GM23338 (cell line): ENCODE results near the gene NLK. TPM values are rescaled to one million over a fixed set of nuclear protein-coding genes. Genes with fewer than 3 reads are reported as not detected.

Experiments
- ATAC-seq: fragments of 200-7000 bp; cut with Tn5 transposase; 3 replicates; pipeline ENCODE4 v1.9.1; 2020
- DNase-seq: peaks from one replicate; pipeline ENCODE4 v3.0.0-alpha.2; 2015; ENCODE audit warnings: low spot score
- H2AFZ ChIP-seq: fragments of 200-600 bp; sonication (generic); 2 replicates; pipeline ENCODE4 v1.8.0; 2016; ENCODE audit warnings: antibody characterized with exemption, mild to moderate bottlenecking, moderate library complexity
- H3F3A ChIP-seq: fragments of 200-600 bp; sonication (generic); replicated peaks from 2 replicates; pipeline ENCODE4 v1.8.0; 2017; ENCODE audit warnings: antibody characterized with exemption, mixed run types, low read depth
- H3K27ac ChIP-seq: fragments of 200-600 bp; sonication (generic); 2 replicates; pipeline ENCODE4 v1.6.1; 2016; ENCODE audit warnings: low read depth
- H3K27me3 ChIP-seq: fragments of 200-600 bp; sonication (generic); 2 replicates; pipeline ENCODE4 v1.8.0; 2016; ENCODE audit warnings: mild to moderate bottlenecking, mixed run types, moderate library complexity; ENCODE audit not compliant: insufficient read depth
- H3K36me3 ChIP-seq: fragments of 200-600 bp; sonication (generic); 2 replicates; pipeline ENCODE4 v1.8.0; 2016; ENCODE audit warnings: mild to moderate bottlenecking; ENCODE audit not compliant: insufficient read depth
- H3K4me1 ChIP-seq: fragments of 200-600 bp; sonication (generic); 2 replicates; pipeline ENCODE4 v1.8.0; 2016; ENCODE audit warnings: mild to moderate bottlenecking, moderate library complexity; ENCODE audit not compliant: insufficient read depth
- H3K4me2 ChIP-seq: fragments of 200-600 bp; sonication (generic); 2 replicates; pipeline ENCODE4 v1.7.1; 2017; ENCODE audit warnings: mixed run types
- H3K4me3 ChIP-seq: fragments of 200-600 bp; sonication (generic); 2 replicates; pipeline ENCODE4 v1.6.1; 2016; ENCODE audit warnings: mixed run types
- H3K79me2 ChIP-seq: fragments of 200-600 bp; sonication (generic); replicated peaks from 2 replicates; pipeline ENCODE4 v1.8.0; 2017; ENCODE audit warnings: mild to moderate bottlenecking; ENCODE audit not compliant: insufficient read depth
- H3K9me2 ChIP-seq: fragments of 200-600 bp; sonication (generic); 2 replicates; pipeline ENCODE4 v1.8.0; 2017; ENCODE audit not compliant: insufficient read depth
- H4K20me1 ChIP-seq: fragments of 200-600 bp; sonication (generic); replicated peaks from 2 replicates; pipeline ENCODE4 v1.8.0; 2017; ENCODE audit warnings: mild to moderate bottlenecking; ENCODE audit not compliant: insufficient read depth
- H3K27ac Mint-ChIP-seq: 2 replicates; pipeline ENCODE4 v1.8.0; 2020; ENCODE audit warnings: inconsistent platforms, mild to moderate bottlenecking, moderate library complexity, mixed read lengths
- H3K27me3 Mint-ChIP-seq: 3 replicates; pipeline ENCODE4 v1.8.0; 2022; ENCODE audit warnings: low read depth, mild to moderate bottlenecking, moderate library complexity, mixed read lengths, inconsistent platforms; ENCODE audit not compliant: insufficient read depth, poor library complexity
- H3K36me3 Mint-ChIP-seq: 3 replicates; pipeline ENCODE4 v1.8.0; 2021; ENCODE audit warnings: low read depth, mild to moderate bottlenecking, inconsistent platforms, moderate library complexity, mixed read lengths
- H3K4me1 Mint-ChIP-seq: 3 replicates; pipeline ENCODE4 v1.8.0; 2020; ENCODE audit warnings: mild to moderate bottlenecking, inconsistent platforms, mixed read lengths
- H3K4me3 Mint-ChIP-seq: 3 replicates; pipeline ENCODE4 v1.8.0; 2021; ENCODE audit warnings: moderate library complexity, mild to moderate bottlenecking, inconsistent platforms, mixed read lengths
- H3K9me3 Mint-ChIP-seq: 3 replicates; pipeline ENCODE4 v1.8.0; 2020; ENCODE audit warnings: moderate library complexity, mild to moderate bottlenecking, inconsistent platforms, mixed read lengths
- CREB1 ChIP-seq: fragments of 250-450 bp; sonication (Bioruptor Pico); IDR thresholded peaks from 2 replicates; pipeline ENCODE4 v1.5.0; 2020; ENCODE audit warnings: low read depth, mild to moderate bottlenecking, moderate library complexity
- EZH2 ChIP-seq: fragments of 200-600 bp; sonication (generic); IDR thresholded peaks from one replicate; pipeline ENCODE4 v1.8.0; 2017; ENCODE audit warnings: antibody characterized with exemption, mild to moderate bottlenecking, low read depth; ENCODE audit not compliant: unreplicated experiment
- EZH2phosphoT487 ChIP-seq: fragments of 200-600 bp; sonication (generic); IDR thresholded peaks from one replicate; pipeline ENCODE4 v1.8.1; 2018; ENCODE audit warnings: antibody characterized with exemption; ENCODE audit not compliant: unreplicated experiment
- JUNB ChIP-seq: IDR thresholded peaks from one replicate; pipeline ENCODE4 v1.6.1; 2016; ENCODE audit warnings: antibody characterized with exemption; ENCODE audit not compliant: unreplicated experiment
- NANOG ChIP-seq: IDR thresholded peaks from 2 replicates; pipeline ENCODE4 v1.6.1; 2016; ENCODE audit warnings: antibody characterized with exemption, borderline replicate concordance
- POLR2AphosphoS5 ChIP-seq: IDR thresholded peaks from 2 replicates; pipeline ENCODE4 v1.6.1; 2016; ENCODE audit warnings: antibody characterized with exemption, low read depth
- STAT1 ChIP-seq: IDR thresholded peaks from one replicate; pipeline ENCODE4 v1.6.1; 2016; ENCODE audit warnings: antibody characterized with exemption; ENCODE audit not compliant: unreplicated experiment
- ZNF114 ChIP-seq: fragments of 250-450 bp; sonication (Bioruptor Pico); IDR thresholded peaks from 2 replicates; pipeline ENCODE4 v1.5.0; 2020; ENCODE audit warnings: mild to moderate bottlenecking, moderate library complexity
- ZNF331 ChIP-seq: fragments of 250-450 bp; sonication (Bioruptor Pico); IDR thresholded peaks from 2 replicates; pipeline ENCODE4 v1.5.0; 2020; ENCODE audit warnings: low read depth, mild to moderate bottlenecking, moderate library complexity
- polyA plus RNA-seq: library from polyadenylated mRNA; unstranded; fragments of >200 nt; fragmentation: Nextera tagmentation; extraction: Ambion mirVana; gene quantifications from 2 replicates; pipeline ENCODE4 v1.2.1, GENCODE V29; 2016
- total RNA-seq: library from RNA; depleted of rRNA; stranded (reverse); fragments of >200 nt; shearing (Covaris generic); gene quantifications from 2 replicates; pipeline ENCODE4 v1.2.3, GENCODE V29; 2014
- TF ChIP-seq, protein P1 (sequence below): IDR thresholded peaks from one replicate; pipeline ENCODE4 v1.6.1; 2018; ENCODE audit warnings: antibody characterized with exemption; ENCODE audit not compliant: unreplicated experiment
- TF ChIP-seq, protein P2 (sequence below): IDR thresholded peaks from 2 replicates; pipeline ENCODE4 v1.6.1; 2016; ENCODE audit warnings: antibody characterized with exemption

NLK gene
- total and polyA plus RNA-seq, 2 experiments from 2014 or later, result 34.7 to 78.5 TPM

DNA sequence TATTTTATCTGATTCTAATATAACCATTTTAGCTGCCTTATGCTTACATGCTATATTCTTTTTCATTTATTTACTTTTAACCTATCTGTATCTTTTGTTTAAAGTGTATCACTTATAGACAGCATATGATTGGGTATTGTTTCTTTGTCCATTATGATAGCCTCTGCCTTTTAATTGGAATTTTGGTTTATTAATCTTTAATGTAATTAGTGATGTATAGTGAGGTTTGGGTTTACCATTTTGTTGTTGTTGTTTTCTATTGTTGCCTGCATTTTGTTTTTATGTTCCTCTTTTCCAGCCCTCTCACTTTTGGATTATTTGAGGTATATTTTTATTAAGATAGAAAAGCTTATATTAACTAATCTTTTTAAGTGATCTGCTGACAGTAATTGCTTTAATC lies 59.4 kb downstream of the NLK start:
- TF ChIP-seq ZNF331 (CRISPR knock-in tag) (no peak), EZH2 (no peak), STAT1 (no peak)
- TF ChIP-seq, protein P1, sequence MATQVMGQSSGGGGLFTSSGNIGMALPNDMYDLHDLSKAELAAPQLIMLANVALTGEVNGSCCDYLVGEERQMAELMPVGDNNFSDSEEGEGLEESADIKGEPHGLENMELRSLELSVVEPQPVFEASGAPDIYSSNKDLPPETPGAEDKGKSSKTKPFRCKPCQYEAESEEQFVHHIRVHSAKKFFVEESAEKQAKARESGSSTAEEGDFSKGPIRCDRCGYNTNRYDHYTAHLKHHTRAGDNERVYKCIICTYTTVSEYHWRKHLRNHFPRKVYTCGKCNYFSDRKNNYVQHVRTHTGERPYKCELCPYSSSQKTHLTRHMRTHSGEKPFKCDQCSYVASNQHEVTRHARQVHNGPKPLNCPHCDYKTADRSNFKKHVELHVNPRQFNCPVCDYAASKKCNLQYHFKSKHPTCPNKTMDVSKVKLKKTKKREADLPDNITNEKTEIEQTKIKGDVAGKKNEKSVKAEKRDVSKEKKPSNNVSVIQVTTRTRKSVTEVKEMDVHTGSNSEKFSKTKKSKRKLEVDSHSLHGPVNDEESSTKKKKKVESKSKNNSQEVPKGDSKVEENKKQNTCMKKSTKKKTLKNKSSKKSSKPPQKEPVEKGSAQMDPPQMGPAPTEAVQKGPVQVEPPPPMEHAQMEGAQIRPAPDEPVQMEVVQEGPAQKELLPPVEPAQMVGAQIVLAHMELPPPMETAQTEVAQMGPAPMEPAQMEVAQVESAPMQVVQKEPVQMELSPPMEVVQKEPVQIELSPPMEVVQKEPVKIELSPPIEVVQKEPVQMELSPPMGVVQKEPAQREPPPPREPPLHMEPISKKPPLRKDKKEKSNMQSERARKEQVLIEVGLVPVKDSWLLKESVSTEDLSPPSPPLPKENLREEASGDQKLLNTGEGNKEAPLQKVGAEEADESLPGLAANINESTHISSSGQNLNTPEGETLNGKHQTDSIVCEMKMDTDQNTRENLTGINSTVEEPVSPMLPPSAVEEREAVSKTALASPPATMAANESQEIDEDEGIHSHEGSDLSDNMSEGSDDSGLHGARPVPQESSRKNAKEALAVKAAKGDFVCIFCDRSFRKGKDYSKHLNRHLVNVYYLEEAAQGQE, result no peak
- Histone ChIP-seq H3K4me1 (peaks cover 16% of the 10 kb centered on the region; the same call in 1 of the 2 replicates), H3K79me2 (peaks cover 99% of the 10 kb centered on the region), H3K36me3 (no peaks in the 10 kb centered on the region), H3K27me3 (no peaks in the 10 kb centered on the region), H3K9me2 (no peaks in the 10 kb centered on the region), H3K4me2 (no peak overlapping the region), H2AFZ (no peak overlapping the region), H3K27ac (no peak overlapping the region), H4K20me1 (peaks cover 18% of the 10 kb centered on the region; the same call in 1 of the 2 replicates), H3F3A (no peaks in the 10 kb centered on the region), H3K4me3 (no peak overlapping the region)
- no peak overlapping the region for H3K4me3 Mint-ChIP-seq
- peaks cover 6% of the 10 kb centered on the region; the same call in 1 of the 3 replicates for H3K36me3 Mint-ChIP-seq
- H3K9me3 Mint-ChIP-seq, result no peaks in the 10 kb centered on the region
- H3K27ac Mint-ChIP-seq, result no peak overlapping the region
- DNase-seq (no peak), ATAC-seq (no peak)
- H3K27me3 Mint-ChIP-seq, result no peaks in the 10 kb centered on the region
- peaks cover 15% of the 10 kb centered on the region for H3K4me1 Mint-ChIP-seq

DNA sequence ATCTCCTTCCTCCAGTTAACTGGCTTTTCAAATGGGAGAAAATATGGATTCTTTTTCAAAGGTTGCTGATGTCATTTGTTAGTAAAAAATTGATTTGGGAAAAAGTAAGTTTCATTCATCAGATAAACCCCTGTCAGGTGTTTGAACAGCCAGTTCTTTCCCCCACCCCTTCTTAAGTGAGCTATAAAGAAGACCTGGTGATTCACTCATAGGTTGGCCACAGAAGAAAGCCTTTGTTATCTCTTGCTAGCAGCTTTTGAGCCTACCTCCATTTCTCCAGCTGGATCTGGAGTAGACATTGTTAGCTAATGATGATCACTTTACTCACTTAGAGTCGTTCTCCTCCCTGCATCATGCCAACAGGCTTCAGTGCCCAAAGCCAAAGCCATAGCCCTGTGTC lies 63.0 kb downstream of the NLK start:
- peaks cover 18% of the 10 kb centered on the region; the same call in 1 of the 2 replicates for H4K20me1 ChIP-seq
- TF ChIP-seq EZH2phosphoT487, result no peak
- no peak for TF ChIP-seq EZH2
- no peak for TF ChIP-seq ZNF331 (CRISPR knock-in tag)
- TF ChIP-seq, protein P1, result no peak
- no peak for TF ChIP-seq STAT1
- no peak for TF ChIP-seq CREB1 (CRISPR knock-in tag)
- TF ChIP-seq ZNF114, result no peak
- no peak for TF ChIP-seq POLR2AphosphoS5
- TF ChIP-seq, protein P2, sequence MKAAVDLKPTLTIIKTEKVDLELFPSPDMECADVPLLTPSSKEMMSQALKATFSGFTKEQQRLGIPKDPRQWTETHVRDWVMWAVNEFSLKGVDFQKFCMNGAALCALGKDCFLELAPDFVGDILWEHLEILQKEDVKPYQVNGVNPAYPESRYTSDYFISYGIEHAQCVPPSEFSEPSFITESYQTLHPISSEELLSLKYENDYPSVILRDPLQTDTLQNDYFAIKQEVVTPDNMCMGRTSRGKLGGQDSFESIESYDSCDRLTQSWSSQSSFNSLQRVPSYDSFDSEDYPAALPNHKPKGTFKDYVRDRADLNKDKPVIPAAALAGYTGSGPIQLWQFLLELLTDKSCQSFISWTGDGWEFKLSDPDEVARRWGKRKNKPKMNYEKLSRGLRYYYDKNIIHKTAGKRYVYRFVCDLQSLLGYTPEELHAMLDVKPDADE, result no peak
- no peak for TF ChIP-seq JUNB
- TF ChIP-seq NANOG, result no peak

More for the DNA sequence above, 63.0 kb downstream of the NLK start:
- H3K27me3 ChIP-seq, result no peaks in the 10 kb centered on the region
- H3K36me3 Mint-ChIP-seq, result peaks cover 6% of the 10 kb centered on the region; the same call in 1 of the 3 replicates
- DNase-seq, result no peak
- no peak overlapping the region for H2AFZ ChIP-seq
- H3K4me3 Mint-ChIP-seq, result no peak overlapping the region
- no peaks in the 10 kb centered on the region for H3K36me3 ChIP-seq
- no peak overlapping the region for H3K27ac ChIP-seq
- peaks cover 10% of the 10 kb centered on the region; the same call in 1 of the 2 replicates for H3K4me1 ChIP-seq
- peaks cover 3% of the 10 kb centered on the region for H3K27me3 Mint-ChIP-seq
- H3F3A ChIP-seq, result no peaks in the 10 kb centered on the region
- no peak for ATAC-seq
- H3K4me1 Mint-ChIP-seq, result peaks cover 14% of the 10 kb centered on the region
- no peak overlapping the region for H3K4me3 ChIP-seq
- no peak overlapping the region for H3K27ac Mint-ChIP-seq
- no peaks in the 10 kb centered on the region for H3K9me3 Mint-ChIP-seq
- peaks cover 99% of the 10 kb centered on the region for H3K79me2 ChIP-seq
- no peak overlapping the region for H3K4me2 ChIP-seq
- no peaks in the 10 kb centered on the region for H3K9me2 ChIP-seq
